Hepatocyte (in vitro differentiated cells): Measurements from ENCODE around the gene KRTAP1-3. TPM values are rescaled to one million over a fixed set of nuclear protein-coding genes. Genes with fewer than 3 reads are reported as not detected.
"Not testable (repeated sequence)": the region's sequence is repeated elsewhere in the genome, so short reads cannot be mapped to it uniquely, and the experiment has no call there.

Experiments used
- DNase-seq: peaks from one replicate; pipeline ENCODE4 v3.0.0-alpha.2; 2016; ENCODE audit warnings: low spot score
- H2AFZ ChIP-seq: fragments of 200-600 bp; sonication (generic); 2 replicates; pipeline ENCODE4 v1.6.0; 2016; ENCODE audit warnings: antibody characterized with exemption, mild to moderate bottlenecking
- H3K27ac ChIP-seq: fragments of 200-600 bp; sonication (generic); 2 replicates; pipeline ENCODE4 v1.5.1; 2016; ENCODE audit warnings: mild to moderate bottlenecking
- H3K27me3 ChIP-seq: fragments of 200-600 bp; sonication (generic); 2 replicates; pipeline ENCODE4 v1.6.1; 2016
- H3K36me3 ChIP-seq: fragments of 200-600 bp; sonication (generic); replicated peaks from 2 replicates; pipeline ENCODE4 v1.5.1; 2016; ENCODE audit warnings: low read depth; ENCODE audit not compliant: insufficient read depth
- H3K4me1 ChIP-seq: fragments of 200-600 bp; sonication (generic); 2 replicates; pipeline ENCODE4 v1.5.1; 2016; ENCODE audit warnings: mild to moderate bottlenecking, moderate library complexity; ENCODE audit not compliant: insufficient read depth
- H3K4me2 ChIP-seq: fragments of 200-600 bp; sonication (generic); 2 replicates; pipeline ENCODE4 v1.6.0; 2016
- H3K4me3 ChIP-seq: fragments of 200-600 bp; sonication (generic); 2 replicates; pipeline ENCODE4 v1.5.1; 2016; ENCODE audit warnings: mild to moderate bottlenecking
- H3K79me2 ChIP-seq: fragments of 200-600 bp; sonication (generic); 2 replicates; pipeline ENCODE4 v1.6.0; 2017; ENCODE audit warnings: mild to moderate bottlenecking
- H3K9me2 ChIP-seq: fragments of 200-600 bp; sonication (generic); replicated peaks from 2 replicates; pipeline ENCODE4 v1.6.0; 2017; ENCODE audit warnings: mild to moderate bottlenecking; ENCODE audit not compliant: insufficient read depth
- H3K9me3 ChIP-seq: fragments of 200-600 bp; sonication (generic); 2 replicates; pipeline ENCODE4 v1.5.1; 2016; ENCODE audit warnings: low read depth, mild to moderate bottlenecking
- H4K20me1 ChIP-seq: fragments of 200-600 bp; sonication (generic); 2 replicates; pipeline ENCODE4 v1.6.0; 2016; ENCODE audit warnings: mild to moderate bottlenecking; ENCODE audit not compliant: insufficient read depth, poor library complexity, severe bottlenecking
- EZH2 ChIP-seq: fragments of 200-600 bp; sonication (generic); IDR thresholded peaks from 2 replicates; pipeline ENCODE4 v1.6.1; 2016; ENCODE audit warnings: antibody characterized with exemption, mild to moderate bottlenecking, borderline replicate concordance
- EZH2phosphoT487 ChIP-seq: fragments of 200-600 bp; sonication (generic); IDR thresholded peaks from one replicate; pipeline ENCODE4 v1.6.1; 2018; ENCODE audit warnings: antibody characterized with exemption, mild to moderate bottlenecking, low read depth, moderate library complexity; ENCODE audit not compliant: unreplicated experiment, severe bottlenecking
- WGBS: methylation state at CpG from one replicate; pipeline ENCODE4 v1.1.6; 2016; ENCODE audit warnings: low lambda C conversion rate; ENCODE audit errors: missing lambda C conversion rate; 5-methylcytosine and 5-hydroxymethylcytosine counted together
- polyA plus RNA-seq: library from polyadenylated mRNA; unstranded; fragments of >200 nt; fragmentation: Nextera tagmentation; extraction: Ambion mirVana; gene quantifications from 2 replicates; pipeline ENCODE4 v1.2.1, GENCODE V29; 2016
- total RNA-seq: library from RNA; depleted of rRNA; stranded (reverse); fragments of >200 nt; gene quantifications from 2 replicates; pipeline ENCODE4 v1.2.3, GENCODE V29; 2014
- TF ChIP-seq, protein P1 (sequence below): fragments of 200-600 bp; sonication (generic); IDR thresholded peaks from 2 replicates; pipeline ENCODE4 v1.5.1; 2016; ENCODE audit warnings: antibody characterized with exemption, mild to moderate bottlenecking; ENCODE audit not compliant: poor library complexity

Gene KRTAP1-3
- total and polyA plus RNA-seq, 2 experiments from 2014 or later: not detected

DNA sequence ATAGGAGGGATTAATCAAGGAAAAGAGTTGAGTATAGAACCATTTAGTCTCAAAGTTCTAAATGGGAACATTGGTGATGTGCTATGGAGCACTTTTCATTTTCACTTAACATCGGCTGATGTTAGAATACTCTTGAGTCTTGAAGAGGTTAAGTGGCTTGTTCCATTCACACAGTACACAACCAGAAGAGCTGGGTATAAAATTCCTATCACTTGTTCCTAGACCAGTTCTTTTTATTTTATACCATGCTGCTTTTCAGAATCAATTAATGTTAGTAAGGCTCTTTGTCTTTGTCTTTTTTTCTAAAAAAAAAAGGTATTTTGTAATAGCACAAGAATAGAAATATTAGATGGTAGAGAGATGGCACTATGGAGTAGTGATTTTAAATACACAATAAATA, 8.3 kb upstream of the KRTAP1-3 start:
- no peaks in the 10 kb centered on the region for H4K20me1 ChIP-seq
- no peaks in the 10 kb centered on the region for H3K36me3 ChIP-seq
- H3K4me3 ChIP-seq: no peak overlapping the region
- WGBS: 100% methylated on average over 1 of the region's 1 CpG
- no peak for DNase-seq
- H3K9me3 ChIP-seq: no peaks in the 10 kb centered on the region
- no peak for TF ChIP-seq EZH2
- no peak for TF ChIP-seq EZH2phosphoT487
- TF ChIP-seq, protein P1, sequence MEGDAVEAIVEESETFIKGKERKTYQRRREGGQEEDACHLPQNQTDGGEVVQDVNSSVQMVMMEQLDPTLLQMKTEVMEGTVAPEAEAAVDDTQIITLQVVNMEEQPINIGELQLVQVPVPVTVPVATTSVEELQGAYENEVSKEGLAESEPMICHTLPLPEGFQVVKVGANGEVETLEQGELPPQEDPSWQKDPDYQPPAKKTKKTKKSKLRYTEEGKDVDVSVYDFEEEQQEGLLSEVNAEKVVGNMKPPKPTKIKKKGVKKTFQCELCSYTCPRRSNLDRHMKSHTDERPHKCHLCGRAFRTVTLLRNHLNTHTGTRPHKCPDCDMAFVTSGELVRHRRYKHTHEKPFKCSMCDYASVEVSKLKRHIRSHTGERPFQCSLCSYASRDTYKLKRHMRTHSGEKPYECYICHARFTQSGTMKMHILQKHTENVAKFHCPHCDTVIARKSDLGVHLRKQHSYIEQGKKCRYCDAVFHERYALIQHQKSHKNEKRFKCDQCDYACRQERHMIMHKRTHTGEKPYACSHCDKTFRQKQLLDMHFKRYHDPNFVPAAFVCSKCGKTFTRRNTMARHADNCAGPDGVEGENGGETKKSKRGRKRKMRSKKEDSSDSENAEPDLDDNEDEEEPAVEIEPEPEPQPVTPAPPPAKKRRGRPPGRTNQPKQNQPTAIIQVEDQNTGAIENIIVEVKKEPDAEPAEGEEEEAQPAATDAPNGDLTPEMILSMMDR: no peak
- no peaks in the 10 kb centered on the region for H3K79me2 ChIP-seq
- H3K27ac ChIP-seq: no peak overlapping the region
- H2AFZ ChIP-seq: no peak overlapping the region
- H3K27me3 ChIP-seq: no peaks in the 10 kb centered on the region
- no peaks in the 10 kb centered on the region for H3K9me2 ChIP-seq
- H3K4me1 ChIP-seq: peaks cover under 1% of the 10 kb centered on the region
- H3K4me2 ChIP-seq: no peak overlapping the region

DNA sequence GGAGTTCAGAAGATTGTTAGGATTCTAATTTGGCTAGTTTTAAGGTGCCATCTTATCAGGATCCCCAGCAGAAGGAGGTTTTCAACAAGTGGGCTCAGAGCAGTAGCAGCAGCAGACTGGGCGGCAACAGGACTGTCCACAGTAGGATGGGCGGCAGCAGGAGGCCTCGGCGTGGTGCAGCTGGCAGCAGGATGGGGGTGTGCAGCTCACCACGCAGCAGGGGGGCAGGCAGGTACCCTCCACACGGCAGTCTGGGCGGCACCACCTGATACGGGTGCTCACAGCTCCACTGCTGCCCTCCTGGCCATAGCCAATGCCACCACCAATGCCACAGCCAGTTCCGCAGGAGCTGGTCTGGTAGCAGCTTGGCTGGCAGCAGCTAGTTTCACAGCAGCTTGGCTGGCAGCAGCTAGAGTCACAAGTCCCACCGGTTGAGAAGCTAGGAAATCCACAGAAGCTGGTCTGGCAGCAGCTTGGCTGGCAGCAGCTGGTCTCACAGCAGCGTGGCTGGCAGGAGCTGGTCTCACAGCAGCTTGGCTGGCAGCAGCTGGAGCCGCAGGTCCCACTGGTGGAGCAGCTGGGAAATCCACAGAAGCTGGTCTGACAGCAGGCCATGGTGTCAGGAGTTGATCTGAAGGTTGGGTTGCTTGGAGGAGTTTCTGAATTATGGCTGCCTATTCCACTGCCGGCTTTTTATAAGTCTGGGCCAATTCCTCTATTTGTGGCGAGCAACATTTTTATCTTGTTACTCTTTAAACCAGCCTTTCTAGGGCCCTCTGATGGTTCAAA, 6.3 kb upstream of the KRTAP1-3 start, which contains the start of gene KRTAP1-1:
Gene KRTAP1-1 (minus strand): TSS at position 668 of the 789 bp plus-strand sequence. CDS start 53 bp downstream, at position 615.
- H3K79me2 ChIP-seq, H3K27ac ChIP-seq, H3K4me1 ChIP-seq, H3K4me3 ChIP-seq, H3K9me2 ChIP-seq, H3K36me3 ChIP-seq, H3K27me3 ChIP-seq, H2AFZ ChIP-seq, DNase-seq, H3K4me2 ChIP-seq, H3K9me3 ChIP-seq, H4K20me1 ChIP-seq: not testable (repeated sequence)
- 90% methylated on average over 14 of the region's 14 CpGs for WGBS

DNA sequence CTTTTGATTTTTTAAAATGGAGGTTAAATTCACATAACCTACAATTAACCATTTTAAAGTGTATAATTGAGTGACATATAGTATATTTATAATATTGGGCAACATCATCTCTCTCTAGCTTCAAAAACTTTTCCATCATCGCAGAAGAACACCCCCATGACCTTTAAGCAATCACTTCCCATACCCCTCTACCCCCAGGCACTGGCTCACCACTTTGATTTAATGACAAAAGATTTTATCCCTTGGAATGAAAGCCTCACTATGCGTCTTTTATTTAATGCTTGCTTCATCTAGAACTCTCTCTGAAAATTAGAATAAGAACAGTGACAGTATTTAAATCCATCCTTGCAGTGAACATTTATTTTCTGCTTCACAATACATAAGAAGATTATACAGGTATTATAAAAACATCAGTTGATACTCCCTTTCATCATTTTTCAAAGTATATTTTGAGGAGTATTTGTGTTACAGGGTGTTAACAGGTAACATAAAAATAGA, 3.2 kb upstream of the KRTAP1-3 start:
- 69% methylated on average over 2 of the region's 2 CpGs for WGBS
- Histone ChIP-seq H3K9me3 (no peaks in the 10 kb centered on the region), H3K79me2 (no peaks in the 10 kb centered on the region), H3K4me2 (no peak overlapping the region), H3K36me3 (no peaks in the 10 kb centered on the region), H3K27ac (no peak overlapping the region), H4K20me1 (no peaks in the 10 kb centered on the region), H3K4me1 (no peaks in the 10 kb centered on the region), H3K27me3 (no peaks in the 10 kb centered on the region), H3K4me3 (no peak overlapping the region), H2AFZ (no peak overlapping the region), H3K9me2 (no peaks in the 10 kb centered on the region)
- DNase-seq: no peak
- no peak for TF ChIP-seq EZH2phosphoT487
- TF ChIP-seq, protein P1: no peak

DNA sequence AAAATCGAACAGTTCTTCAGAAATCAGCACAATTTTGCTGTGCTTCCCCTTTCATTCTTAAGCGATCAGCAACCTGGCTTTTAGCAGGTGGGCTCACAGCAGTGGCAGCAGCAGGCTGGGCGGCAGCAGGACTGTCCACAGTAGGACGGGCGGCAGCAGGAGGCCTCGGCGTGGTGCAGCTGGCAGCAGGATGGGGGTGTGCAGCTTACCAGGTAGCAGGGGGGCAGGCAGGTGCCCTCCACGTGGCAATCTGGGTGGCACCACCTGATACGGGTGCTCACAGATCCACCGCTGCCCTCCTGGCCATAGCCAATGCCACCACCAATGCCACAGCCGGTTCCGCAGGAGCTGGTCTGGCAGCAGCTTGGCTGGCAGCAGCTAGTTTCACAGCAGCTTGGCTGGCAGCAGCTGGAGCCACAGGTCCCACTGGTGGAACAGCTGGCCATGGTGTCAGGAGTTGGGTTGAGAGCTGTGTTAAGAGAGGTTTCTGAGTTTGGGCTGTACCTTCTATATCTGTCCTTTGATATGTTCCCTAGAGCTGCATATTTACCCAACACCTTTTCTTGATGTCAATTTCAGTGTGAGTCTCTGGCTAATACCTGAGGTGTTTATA, 4.9 kb downstream of the KRTAP1-3 start, which contains the start of gene KRTAP1-4:
Gene KRTAP1-4 (minus strand): TSS at position 563 of the 613 bp plus-strand sequence. CDS start 117 bp downstream, at position 446.
- 89% methylated on average over 11 of the region's 12 CpGs for WGBS
- no peak for TF ChIP-seq EZH2
- TF ChIP-seq EZH2phosphoT487: no peak
- TF ChIP-seq, protein P1: no peak

More for the DNA sequence above, 4.9 kb downstream of the KRTAP1-3 start, which contains the start of gene KRTAP1-4:
- Histone ChIP-seq H3K79me2 (no peaks in the 10 kb centered on the region), H3K27ac (no peak within 1 kb of the TSS), H3K4me3 (no peak within 1 kb of the TSS), H3K36me3 (no peaks in the 10 kb centered on the region), H4K20me1 (no peaks in the 10 kb centered on the region), H3K9me3 (no peaks in the 10 kb centered on the region), H3K27me3 (peaks cover 3% of the 10 kb centered on the region), H3K4me1 (no peaks in the 10 kb centered on the region), H3K4me2 (no peak within 1 kb of the TSS), H2AFZ (no peak within 1 kb of the TSS), H3K9me2 (no peaks in the 10 kb centered on the region)
- DNase-seq: no peak
